Ectodermal cell (in vitro differentiated cells): Measurements from ENCODE around the gene ODAD3. TPM values are rescaled to one million over a fixed set of nuclear protein-coding genes. Genes with fewer than 3 reads are reported as not detected.
A peak's percentile ranks its signal among the peaks of the same experiment; 100 is the strongest.

Experiments used
- H3K27ac ChIP-seq: 2 replicates; pipeline ENCODE4 v1.7.0; 2013; ENCODE audit warnings: mild to moderate bottlenecking, low read depth, low read length; ENCODE audit not compliant: insufficient read depth, poor library complexity, severe bottlenecking
- H3K27me3 ChIP-seq: 2 replicates; pipeline ENCODE4 v1.7.0; 2013; ENCODE audit warnings: mild to moderate bottlenecking, low read length; ENCODE audit not compliant: insufficient read depth, control insufficient read depth, poor library complexity, severe bottlenecking
- H3K36me3 ChIP-seq: one replicate; pipeline ENCODE4 v1.7.0; 2013; ENCODE audit warnings: low read length; ENCODE audit not compliant: control insufficient read depth, insufficient read depth
- H3K4me1 ChIP-seq: one replicate; pipeline ENCODE4 v1.7.0; 2013; ENCODE audit warnings: low read length; ENCODE audit not compliant: control insufficient read depth, insufficient read depth
- H3K4me3 ChIP-seq: 2 replicates; pipeline ENCODE4 v1.7.0; 2013; ENCODE audit warnings: low read depth, low read length, control low read depth; ENCODE audit not compliant: insufficient read depth
- H3K9me3 ChIP-seq: 2 replicates; pipeline ENCODE4 v1.7.0; 2013; ENCODE audit warnings: mild to moderate bottlenecking, low read length, moderate library complexity; ENCODE audit not compliant: control insufficient read depth
- WGBS, 2 experiments: methylation state at CpG; one replicate each; pipeline ENCODE4 v1.1.7; 2013; ENCODE audit warnings: missing lambda C conversion rate in 2 of 2; 5-methylcytosine and 5-hydroxymethylcytosine counted together
- polyA plus RNA-seq, 4 experiments: library from polyadenylated mRNA; stranded (reverse); fragments of 50-300 nt; gene quantifications; one replicate each; pipeline ENCODE4 v1.2.3, GENCODE V29; 2013

ODAD3 gene
- polyA plus RNA-seq (2013, experiment 1 of 4): 1.5 TPM
- 0.60 TPM for polyA plus RNA-seq (2013, experiment 2 of 4)
- 1.6 TPM for polyA plus RNA-seq (2013, experiment 3 of 4)
- 0.89 TPM for polyA plus RNA-seq (2013, experiment 4 of 4)

GRCh38 chr19:11435057-11435832, at the start of gene ODAD3, which contains the start of gene PRKCSH:
ODAD3 (minus strand) TSS chr19:11435121; CDS start chr19:11435016, 105 bp downstream.
PRKCSH (plus strand) TSS chr19:11435635; CDS start chr19:11436118, 483 bp downstream.
- peak within 1 kb of the TSS; percentile 87 for H3K27ac ChIP-seq
- 0% methylated on average over 53 of the region's 53 CpGs for WGBS, 2 experiments

GRCh38 chr19:11483366-11484111, 48.6 kb upstream of the ODAD3 start:
- no peaks in the 10 kb centered on the region for H3K9me3 ChIP-seq
- 94 to 97% methylated on average over 57 of the region's 57 CpGs for WGBS, 2 experiments
- H3K27me3 ChIP-seq: peaks cover 46% of the 10 kb centered on the region
- peaks cover 8% of the 10 kb centered on the region for H3K4me1 ChIP-seq
- H3K4me3 ChIP-seq: no peak overlapping the region
- no peak overlapping the region for H3K27ac ChIP-seq
- no peaks in the 10 kb centered on the region for H3K36me3 ChIP-seq

More at GRCh38 chr19:11435057-11435832, at the start of gene ODAD3, which contains the start of gene PRKCSH:
- Histone ChIP-seq H3K9me3 (no peaks in the 10 kb centered on the region), H3K27me3 (no peaks in the 10 kb centered on the region), H3K36me3 (peaks cover 18% of the 10 kb centered on the region), H3K4me3 (peak within 1 kb of the TSS; percentile 83), H3K4me1 (peaks cover 7% of the 10 kb centered on the region)

GRCh38 chr19:11482384-11483050, 47.6 kb upstream of the ODAD3 start:
- H3K4me1 ChIP-seq: peaks cover 8% of the 10 kb centered on the region
- H3K27ac ChIP-seq: no peak overlapping the region
- H3K4me3 ChIP-seq: peak overlapping the region; percentile 31
- no peaks in the 10 kb centered on the region for H3K36me3 ChIP-seq
- no peaks in the 10 kb centered on the region for H3K9me3 ChIP-seq
- 5 to 6% methylated on average over 58 of the region's 58 CpGs for WGBS, 2 experiments
- peaks cover 46% of the 10 kb centered on the region for H3K27me3 ChIP-seq

GRCh38 chr19:11481534-11482383, 46.8 kb upstream of the ODAD3 start:
- no peaks in the 10 kb centered on the region for H3K9me3 ChIP-seq
- peak overlapping the region; percentile 31 for H3K4me3 ChIP-seq
- H3K4me1 ChIP-seq: peaks cover 8% of the 10 kb centered on the region
- 11 to 12% methylated on average over 50 of the region's 50 CpGs for WGBS, 2 experiments
- no peaks in the 10 kb centered on the region for H3K36me3 ChIP-seq
- no peak overlapping the region for H3K27ac ChIP-seq
- H3K27me3 ChIP-seq: peaks cover 46% of the 10 kb centered on the region

GRCh38 chr19:11480715-11481533, 46.0 kb upstream of the ODAD3 start, which contains the start of gene ELAVL3:
ELAVL3 (minus strand) TSS chr19:11481046; CDS start chr19:11480608, 438 bp downstream.
- H3K27me3 ChIP-seq: peaks cover 46% of the 10 kb centered on the region
- H3K4me3 ChIP-seq: peak within 1 kb of the TSS; percentile 16
- H3K4me1 ChIP-seq: peaks cover 8% of the 10 kb centered on the region
- H3K36me3 ChIP-seq: no peaks in the 10 kb centered on the region
- 15 to 16% methylated on average over 76 to 77 of the region's 77 CpGs for WGBS, 2 experiments
- H3K27ac ChIP-seq: no peak within 1 kb of the TSS
- H3K9me3 ChIP-seq: no peaks in the 10 kb centered on the region

- Histone ChIP-seq H3K4me1 (peaks cover 8% of the 10 kb centered on the region), H3K27me3 (peaks cover 46% of the 10 kb centered on the region), H3K4me3 (peak overlapping the region; percentile 16), H3K36me3 (no peaks in the 10 kb centered on the region), H3K9me3 (no peaks in the 10 kb centered on the region), H3K27ac (no peak overlapping the region)
- WGBS, 2 experiments: 14% methylated on average over 86 of the region's 86 CpGs
These were observed 45.2 kb upstream of the ODAD3 start for GRCh38 chr19:11479898-11480714.

GRCh38 chr19:11479090-11479897, 44.4 kb upstream of the ODAD3 start:
- Histone ChIP-seq H3K9me3 (no peaks in the 10 kb centered on the region), H3K27ac (no peak overlapping the region), H3K4me3 (no peak overlapping the region), H3K4me1 (peaks cover 8% of the 10 kb centered on the region), H3K27me3 (peaks cover 46% of the 10 kb centered on the region), H3K36me3 (no peaks in the 10 kb centered on the region)
- WGBS, 2 experiments: 16 to 17% methylated on average over 62 of the region's 62 CpGs
